ENCODE results near the gene LUZP1.

The LUZP1 gene

GRCh38 chr1:23114424-23115079 lies 54.1 kb downstream of the LUZP1 start:
- no peak for DNase-seq

GRCh38 chr1:23111600-23112535 lies 56.8 kb downstream of the LUZP1 start:
- no peak for DNase-seq

DNA sequence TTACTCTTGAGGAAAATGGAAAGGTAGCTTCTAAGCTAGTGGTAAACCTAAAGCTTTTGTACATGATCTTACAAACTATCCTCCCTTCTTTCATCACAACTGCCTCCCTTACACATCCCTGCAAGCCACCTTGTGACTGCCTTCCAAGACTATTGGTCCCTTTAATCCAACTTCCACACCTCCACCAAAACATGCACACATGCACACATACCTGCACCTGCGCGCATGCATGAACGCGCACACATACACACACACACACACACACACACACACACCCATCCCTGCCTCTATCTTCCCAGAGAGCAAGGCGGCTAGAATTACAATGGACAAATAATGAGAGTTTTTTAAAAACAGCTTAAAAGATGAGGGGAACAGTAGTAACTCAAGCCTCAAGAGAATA lies 58.3 kb downstream of the LUZP1 start:
- no peak for DNase-seq

GRCh38 chr1:23108918-23109533 lies 59.6 kb downstream of the LUZP1 start:
- peak; percentile 25 for DNase-seq

- peak; percentile 20 for DNase-seq
Measured at GRCh38 chr1:23103001-23103889, 65.4 kb downstream of the LUZP1 start.

- no peak for DNase-seq
Measured at GRCh38 chr1:23102289-23102688, 66.4 kb downstream of the LUZP1 start.

- DNase-seq = no peak
Measured at GRCh38 chr1:23101887-23102286, 66.8 kb downstream of the LUZP1 start.

- DNase-seq = no peak
Measured at GRCh38 chr1:23101101-23101827, 67.4 kb downstream of the LUZP1 start.

DNA sequence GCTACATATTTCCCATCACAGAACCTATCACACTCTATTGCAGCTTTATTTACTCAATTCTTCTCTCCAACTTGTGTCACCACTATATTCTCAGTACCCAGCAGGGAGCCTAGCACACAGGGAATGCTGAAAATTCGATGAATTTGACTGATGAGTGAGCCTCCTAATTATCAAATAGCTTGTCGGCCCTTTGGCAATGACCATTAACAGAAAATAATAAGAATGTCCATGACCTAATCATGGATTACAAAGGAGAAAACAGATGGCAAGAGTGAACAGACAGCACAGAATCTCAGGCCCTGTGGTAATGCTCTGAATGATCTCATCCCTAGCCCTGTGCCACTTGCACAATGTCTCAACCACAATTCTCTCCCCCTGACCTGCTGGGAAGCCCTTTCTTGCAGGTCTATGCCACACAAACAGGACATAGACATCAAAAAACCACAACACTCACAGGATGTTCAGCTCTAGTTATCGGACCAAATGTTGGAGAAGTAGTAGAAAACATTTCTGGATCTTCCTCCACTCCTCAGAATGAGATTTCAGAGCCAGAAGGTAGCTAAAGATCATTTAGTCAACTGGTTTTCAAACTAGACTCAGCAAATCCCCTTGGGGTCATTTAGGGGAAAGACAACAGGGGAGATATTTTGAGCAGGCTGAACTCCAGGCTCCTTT lies 68.4 kb downstream of the LUZP1 start:
- peak; percentile 5 for DNase-seq

- no peak for DNase-seq
Measured at GRCh38 chr1:23099171-23099536, 69.5 kb downstream of the LUZP1 start.

DNA sequence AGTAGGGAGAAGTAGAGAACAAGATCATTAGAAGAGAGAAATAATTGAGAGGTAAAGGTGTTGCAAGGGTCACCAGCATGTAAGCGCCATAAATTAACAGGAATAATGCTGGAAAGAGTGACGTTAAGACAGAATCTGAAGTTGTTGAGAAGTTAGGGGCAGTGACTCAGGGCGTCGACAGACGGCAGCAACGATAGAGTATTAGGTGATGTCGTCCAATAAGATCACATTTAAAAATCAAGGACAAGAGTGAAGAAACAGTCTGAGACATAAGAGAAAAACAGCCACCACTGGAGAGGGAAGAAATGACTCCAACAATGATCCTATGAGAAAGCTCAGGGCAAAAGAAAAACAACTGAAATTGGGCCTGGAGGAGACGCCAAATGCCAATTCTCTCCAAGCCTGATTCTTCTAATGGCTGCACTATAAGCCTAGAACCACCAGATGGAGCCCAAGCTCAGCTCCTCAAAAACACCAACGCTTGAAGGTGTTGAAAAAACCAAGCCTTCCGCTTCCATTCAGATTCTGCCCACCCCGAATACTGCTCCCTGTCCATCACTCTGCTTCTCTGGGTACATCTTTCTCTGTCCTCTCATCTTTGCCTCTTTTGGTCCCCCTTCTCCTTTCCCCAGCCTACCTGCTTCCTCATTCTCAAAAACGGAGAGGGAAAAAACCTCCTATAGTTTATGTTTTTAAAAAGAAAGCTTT lies 70.0 kb downstream of the LUZP1 start:
- peak; percentile 24 for DNase-seq

- no peak for DNase-seq
Measured at GRCh38 chr1:23097316-23097715, 71.3 kb downstream of the LUZP1 start.

GRCh38 chr1:23092447-23092846 lies 76.2 kb downstream of the LUZP1 start:
- no peak for DNase-seq

DNA sequence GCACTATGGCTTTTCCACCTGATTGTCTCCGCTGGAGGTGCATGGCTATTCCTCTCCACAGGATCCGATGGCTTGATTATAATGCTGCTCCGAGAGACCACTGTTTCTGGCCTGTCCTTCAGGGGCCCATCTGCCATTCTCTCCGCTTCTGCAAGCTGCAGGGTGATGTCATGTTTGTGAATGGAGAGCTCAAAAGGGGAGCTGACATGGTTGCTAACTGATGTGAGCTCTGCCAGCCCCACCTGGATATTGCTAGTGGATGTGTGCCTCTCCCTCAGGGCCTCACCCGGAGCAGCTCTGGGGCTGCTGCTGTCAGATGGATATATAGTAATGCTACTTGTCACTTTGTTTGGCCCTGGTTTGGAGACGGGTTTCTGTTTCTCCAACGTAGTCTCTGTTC lies 77.1 kb downstream of the LUZP1 start:
- DNase-seq = no peak

DNA sequence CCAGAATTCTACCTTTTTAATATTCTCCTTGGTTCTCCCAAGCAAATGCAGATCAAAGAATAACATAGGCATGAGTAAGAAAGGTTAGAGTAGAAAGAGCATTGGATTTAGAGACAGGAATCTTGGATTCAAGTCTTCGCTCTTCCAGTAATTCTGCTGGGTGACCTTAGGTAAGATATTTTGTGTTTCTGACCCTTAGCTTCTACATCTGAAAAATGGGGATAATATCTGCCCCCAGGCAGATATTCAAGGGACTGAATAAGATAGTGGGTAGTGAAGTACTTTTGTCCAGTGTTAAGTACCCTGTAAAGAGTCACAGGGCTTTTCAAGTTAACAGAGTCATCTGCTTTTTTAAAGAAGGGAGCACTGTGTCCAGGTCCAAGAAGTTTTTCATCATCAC lies 78.6 kb downstream of the LUZP1 start:
- no peak for DNase-seq

DNA sequence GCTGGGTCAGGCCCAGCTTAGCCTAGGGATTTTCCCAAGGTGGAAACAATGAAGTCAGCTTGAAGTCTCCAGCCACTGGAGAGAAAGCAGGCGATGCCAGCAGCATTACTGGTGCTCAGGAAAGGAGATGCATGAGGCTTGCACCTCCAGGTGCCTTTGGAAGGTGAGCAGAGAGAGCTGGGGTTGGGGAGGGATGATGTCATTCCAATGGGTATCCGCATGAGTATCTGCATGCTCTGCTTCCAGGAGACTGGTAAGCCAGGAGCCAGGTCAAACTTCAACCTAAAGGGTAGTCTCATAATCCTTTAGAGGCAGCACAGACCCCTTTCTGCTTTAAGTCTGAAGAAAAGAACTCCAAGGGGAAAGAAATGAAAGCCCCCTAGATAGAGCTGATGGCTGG lies 80.6 kb downstream of the LUZP1 start:
- DNase-seq = no peak

GRCh38 chr1:23085696-23086095 lies 83.0 kb downstream of the LUZP1 start:
- DNase-seq = no peak

DNA sequence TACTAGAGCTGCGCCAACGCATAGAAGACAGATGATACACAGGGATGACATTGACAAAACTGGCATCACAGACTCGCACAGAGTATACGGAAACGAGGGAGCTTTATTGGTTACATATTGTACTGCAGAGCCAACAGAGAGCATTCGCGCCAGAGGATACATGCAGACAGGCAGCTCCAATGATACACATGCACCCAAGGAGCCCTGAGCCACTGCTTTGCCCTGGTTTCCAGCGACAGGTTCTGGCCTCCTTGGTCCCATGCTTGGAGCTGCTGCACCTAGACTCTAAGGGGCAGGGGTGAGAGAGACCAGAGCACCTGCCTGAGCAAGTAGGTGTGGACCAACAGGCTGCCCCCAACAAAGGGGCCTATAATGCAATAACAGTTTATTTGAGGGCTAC lies 83.8 kb downstream of the LUZP1 start:
- DNase-seq = no peak

- no peak for DNase-seq
Measured at GRCh38 chr1:23083714-23084480, 84.8 kb downstream of the LUZP1 start.

- no peak for DNase-seq
Measured at GRCh38 chr1:23081376-23081775, 87.3 kb downstream of the LUZP1 start.

All from stimulated activated naive CD4-positive, alpha-beta T cell treated with Interleukin-2 at 50 U/mL for 16 hours (primary cell).